Panc1 (cell line): ENCODE data around the gene MGAT5B.

Experiments used
- POLR2AphosphoS5 ChIP-seq: IDR thresholded peaks from 2 replicates; pipeline ENCODE4 v1.6.1; 2012; ENCODE audit warnings: mild to moderate bottlenecking, low read depth, low read length, moderate library complexity
- TF ChIP-seq, protein P1 (sequence below): fragments of 450-650 bp; IDR thresholded peaks from 2 replicates; pipeline ENCODE4 v1.5.1; 2017; ENCODE audit warnings: mild to moderate bottlenecking
- TF ChIP-seq, protein P2 (sequence below), 2 experiments: IDR thresholded peaks; 2 replicates each; pipeline ENCODE4 v1.6.1; 2011 to 2012; ENCODE audit warnings: low read depth in 2 of 2, control low read depth in 1 of 2, low read length in 1 of 2, mild to moderate bottlenecking in 1 of 2, moderate library complexity in 1 of 2; ENCODE audit not compliant: insufficient read depth in 1 of 2

DNA sequence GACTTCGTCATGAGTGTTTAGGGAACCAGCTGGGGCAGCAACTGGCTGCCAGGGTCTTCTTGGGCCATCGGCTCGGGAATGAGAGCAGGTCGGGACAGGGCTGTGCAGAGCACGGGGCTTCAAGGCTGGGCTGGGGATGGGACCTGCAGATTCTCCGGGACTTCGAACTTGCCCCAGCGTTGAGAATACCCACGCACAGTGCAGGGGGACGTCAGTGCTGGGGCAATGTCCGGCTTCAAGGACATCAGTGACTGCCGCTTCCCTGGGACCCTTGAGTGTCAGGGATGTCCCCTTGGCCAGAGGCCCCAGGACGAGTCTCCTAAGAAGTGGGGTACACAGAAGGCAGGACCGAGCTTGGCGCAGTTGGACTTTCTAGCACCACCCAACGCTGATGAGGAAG lies 76.3 kb downstream of the MGAT5B start:
- TF ChIP-seq, protein P1, sequence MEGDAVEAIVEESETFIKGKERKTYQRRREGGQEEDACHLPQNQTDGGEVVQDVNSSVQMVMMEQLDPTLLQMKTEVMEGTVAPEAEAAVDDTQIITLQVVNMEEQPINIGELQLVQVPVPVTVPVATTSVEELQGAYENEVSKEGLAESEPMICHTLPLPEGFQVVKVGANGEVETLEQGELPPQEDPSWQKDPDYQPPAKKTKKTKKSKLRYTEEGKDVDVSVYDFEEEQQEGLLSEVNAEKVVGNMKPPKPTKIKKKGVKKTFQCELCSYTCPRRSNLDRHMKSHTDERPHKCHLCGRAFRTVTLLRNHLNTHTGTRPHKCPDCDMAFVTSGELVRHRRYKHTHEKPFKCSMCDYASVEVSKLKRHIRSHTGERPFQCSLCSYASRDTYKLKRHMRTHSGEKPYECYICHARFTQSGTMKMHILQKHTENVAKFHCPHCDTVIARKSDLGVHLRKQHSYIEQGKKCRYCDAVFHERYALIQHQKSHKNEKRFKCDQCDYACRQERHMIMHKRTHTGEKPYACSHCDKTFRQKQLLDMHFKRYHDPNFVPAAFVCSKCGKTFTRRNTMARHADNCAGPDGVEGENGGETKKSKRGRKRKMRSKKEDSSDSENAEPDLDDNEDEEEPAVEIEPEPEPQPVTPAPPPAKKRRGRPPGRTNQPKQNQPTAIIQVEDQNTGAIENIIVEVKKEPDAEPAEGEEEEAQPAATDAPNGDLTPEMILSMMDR = no peak
- TF ChIP-seq, protein P2, sequence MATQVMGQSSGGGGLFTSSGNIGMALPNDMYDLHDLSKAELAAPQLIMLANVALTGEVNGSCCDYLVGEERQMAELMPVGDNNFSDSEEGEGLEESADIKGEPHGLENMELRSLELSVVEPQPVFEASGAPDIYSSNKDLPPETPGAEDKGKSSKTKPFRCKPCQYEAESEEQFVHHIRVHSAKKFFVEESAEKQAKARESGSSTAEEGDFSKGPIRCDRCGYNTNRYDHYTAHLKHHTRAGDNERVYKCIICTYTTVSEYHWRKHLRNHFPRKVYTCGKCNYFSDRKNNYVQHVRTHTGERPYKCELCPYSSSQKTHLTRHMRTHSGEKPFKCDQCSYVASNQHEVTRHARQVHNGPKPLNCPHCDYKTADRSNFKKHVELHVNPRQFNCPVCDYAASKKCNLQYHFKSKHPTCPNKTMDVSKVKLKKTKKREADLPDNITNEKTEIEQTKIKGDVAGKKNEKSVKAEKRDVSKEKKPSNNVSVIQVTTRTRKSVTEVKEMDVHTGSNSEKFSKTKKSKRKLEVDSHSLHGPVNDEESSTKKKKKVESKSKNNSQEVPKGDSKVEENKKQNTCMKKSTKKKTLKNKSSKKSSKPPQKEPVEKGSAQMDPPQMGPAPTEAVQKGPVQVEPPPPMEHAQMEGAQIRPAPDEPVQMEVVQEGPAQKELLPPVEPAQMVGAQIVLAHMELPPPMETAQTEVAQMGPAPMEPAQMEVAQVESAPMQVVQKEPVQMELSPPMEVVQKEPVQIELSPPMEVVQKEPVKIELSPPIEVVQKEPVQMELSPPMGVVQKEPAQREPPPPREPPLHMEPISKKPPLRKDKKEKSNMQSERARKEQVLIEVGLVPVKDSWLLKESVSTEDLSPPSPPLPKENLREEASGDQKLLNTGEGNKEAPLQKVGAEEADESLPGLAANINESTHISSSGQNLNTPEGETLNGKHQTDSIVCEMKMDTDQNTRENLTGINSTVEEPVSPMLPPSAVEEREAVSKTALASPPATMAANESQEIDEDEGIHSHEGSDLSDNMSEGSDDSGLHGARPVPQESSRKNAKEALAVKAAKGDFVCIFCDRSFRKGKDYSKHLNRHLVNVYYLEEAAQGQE (IDR thresholded peaks at IDR 0.05; ENCODE audit: insufficient read depth in 1 of 2, low read depth in 2 of 2, low read length in 1 of 2) = no peak
- TF ChIP-seq POLR2AphosphoS5 = no peak
